GM19240 (cell line): ENCODE measurements around the gene BNIP5.

Experiments
- DNase-seq: peaks from one replicate; pipeline ENCODE4 v3.0.0; 2011; ENCODE audit warnings: low spot score; ENCODE audit not compliant: insufficient read length

Gene BNIP5

DNA sequence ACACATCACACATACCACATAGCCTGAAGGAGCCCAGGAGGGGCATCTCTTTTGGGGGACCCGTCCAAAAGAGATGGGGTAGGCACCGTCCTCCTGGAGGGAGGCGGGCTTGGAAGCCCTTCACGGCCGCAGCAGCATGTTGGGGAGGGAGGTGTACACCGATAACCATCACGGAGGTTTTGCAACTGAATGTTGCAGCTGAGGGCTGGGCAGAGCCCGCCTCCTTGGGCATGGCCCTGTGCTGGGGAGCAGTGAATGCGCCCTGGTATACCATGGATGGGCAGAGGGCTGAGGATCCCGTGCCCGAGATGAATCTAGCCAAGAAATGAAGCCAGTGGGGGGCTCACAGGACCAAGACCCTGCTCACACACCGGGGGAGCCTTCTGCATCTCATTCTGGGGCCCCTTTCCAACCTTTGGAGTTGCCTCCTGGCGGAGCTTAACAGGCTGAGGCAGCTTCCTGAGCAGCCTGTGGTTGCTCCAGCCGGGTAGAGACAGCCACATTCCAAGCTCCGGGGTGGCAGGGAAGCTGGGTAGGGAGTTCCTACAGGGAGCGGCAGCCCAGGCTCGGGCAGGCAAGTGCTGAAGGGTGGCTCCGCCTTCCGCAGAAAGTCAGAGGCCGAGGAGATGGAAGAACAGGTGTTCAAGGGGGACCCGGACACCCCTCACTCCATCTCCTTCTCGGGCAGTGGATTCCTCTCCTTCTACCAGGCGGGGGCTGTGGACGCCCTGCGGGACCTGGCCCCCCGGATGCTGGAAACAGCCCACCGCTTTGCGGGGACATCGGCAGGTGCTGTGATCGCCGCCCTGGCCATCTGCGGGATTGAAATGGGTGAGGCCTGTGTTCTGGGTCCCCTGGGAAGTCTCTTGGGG, 66.6 kb downstream of the BNIP5 start, which contains the start of gene PNPLA1:
Gene PNPLA1, plus strand, starts transcription at position 227 of the 872 bp plus-strand sequence. Its CDS starts 400 bp downstream, at position 627.
- DNase-seq: no peak

DNA sequence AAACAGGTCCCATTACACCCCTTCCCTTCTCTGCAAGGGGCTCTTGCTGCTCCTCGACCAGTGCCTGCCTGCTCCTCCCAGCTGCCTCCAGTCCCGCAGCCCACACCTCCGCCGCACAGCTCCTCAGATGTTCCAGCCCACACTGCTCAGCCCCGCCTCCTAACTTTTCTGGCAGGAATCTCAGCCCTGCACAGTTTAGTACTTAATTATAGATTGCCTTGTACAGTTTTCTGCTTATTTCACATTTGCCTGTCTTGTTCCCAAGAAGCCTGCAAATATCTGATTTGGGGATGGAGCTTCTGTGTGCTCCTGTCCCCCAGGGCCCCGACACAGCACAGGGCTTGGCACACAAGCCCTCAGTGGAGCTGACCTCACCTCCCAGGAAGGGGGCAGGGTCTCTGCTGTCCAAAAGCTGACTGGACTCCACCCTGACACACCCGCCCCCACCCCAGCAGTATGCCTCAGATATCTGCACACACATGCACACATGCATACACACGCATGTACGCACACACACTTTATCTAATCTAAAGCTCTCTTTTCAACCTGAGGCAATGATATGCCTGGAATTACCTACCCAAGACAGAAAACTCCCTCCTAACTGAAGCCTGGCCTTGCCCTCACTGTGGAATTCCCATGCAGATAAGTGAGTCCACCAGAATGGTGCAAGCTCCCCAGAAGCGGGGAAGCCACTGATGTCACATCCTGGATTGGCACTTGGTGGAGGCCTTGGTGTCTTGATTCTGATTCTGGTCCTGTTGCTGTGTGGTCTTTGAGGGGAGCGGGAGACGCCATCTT, 68.0 kb downstream of the BNIP5 start:
- no peak for DNase-seq

- no peak for DNase-seq
Measured at GRCh38 chr6:36267731-36268477, 68.8 kb downstream of the BNIP5 start.

DNA sequence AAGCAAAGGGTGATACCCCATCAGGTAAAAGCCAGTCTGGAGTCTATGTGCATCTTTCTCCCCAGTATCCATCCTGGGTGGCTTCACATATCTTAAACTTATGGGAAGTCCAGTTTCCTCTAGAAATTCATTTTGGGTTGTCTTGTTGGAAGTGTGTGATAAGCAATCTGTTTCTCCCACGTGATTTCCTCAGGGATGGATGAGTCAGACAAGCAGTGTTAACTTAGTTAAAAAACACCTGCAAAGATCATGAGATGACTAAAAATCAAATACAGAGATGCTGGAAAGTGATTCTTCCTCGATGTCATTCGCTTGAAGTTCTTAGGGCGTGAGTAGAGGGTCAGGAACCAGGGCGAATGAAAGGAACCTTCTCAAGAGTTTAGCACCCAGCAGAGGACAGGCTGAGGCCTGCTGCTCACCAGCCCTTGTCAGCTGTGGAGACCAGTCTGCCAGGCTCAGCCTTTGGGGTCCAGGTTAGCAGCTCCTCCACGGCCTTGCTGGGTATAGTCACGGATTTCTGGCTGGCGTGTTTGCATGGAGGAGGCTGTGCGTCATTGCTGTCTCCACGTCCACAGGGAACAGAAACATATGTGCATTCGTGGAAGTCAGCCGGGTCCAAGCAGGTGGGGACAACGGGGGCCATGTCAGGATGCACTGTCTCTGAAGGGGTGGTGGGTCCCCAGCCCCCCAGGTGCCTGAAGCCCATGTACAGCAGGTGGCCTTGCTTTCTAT, 69.6 kb downstream of the BNIP5 start:
- DNase-seq: no peak
